ENCODE data around the gene PCBP2.

PCBP2 gene

DNA sequence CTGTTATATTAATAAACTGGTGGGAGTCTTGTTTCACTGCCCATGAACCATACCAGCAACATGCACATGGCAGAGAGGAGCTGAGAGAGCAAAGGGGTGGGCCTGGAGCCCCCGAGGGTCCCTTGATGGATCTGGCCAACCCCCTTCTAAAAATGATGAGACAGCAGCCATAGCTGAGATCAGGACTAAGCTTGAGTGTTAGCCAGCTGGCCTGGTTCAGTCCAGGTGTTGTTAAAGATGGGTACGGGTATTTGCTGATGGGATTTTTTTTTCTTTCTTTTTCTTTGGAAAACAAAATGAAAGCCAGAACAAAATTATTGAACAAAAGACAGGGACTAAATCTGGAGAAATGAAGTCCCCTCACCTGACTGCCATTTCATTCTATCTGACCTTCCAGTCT is 16.0 kb downstream of the PCBP2 start:
- no peak overlapping the region for H3K4me3 ChIP-seq (ENCODE audit: low read depth, low read length)
- DNase-seq (ENCODE audit: low read depth), result no peak
- TF ChIP-seq POLR2A (IDR thresholded peaks at IDR 0.05; ENCODE audit: extremely low read depth, insufficient read length) (no peak), MYC (IDR thresholded peaks at IDR 0.05; ENCODE audit: low read depth, low read length) (no peak)
- TF ChIP-seq, protein P1, sequence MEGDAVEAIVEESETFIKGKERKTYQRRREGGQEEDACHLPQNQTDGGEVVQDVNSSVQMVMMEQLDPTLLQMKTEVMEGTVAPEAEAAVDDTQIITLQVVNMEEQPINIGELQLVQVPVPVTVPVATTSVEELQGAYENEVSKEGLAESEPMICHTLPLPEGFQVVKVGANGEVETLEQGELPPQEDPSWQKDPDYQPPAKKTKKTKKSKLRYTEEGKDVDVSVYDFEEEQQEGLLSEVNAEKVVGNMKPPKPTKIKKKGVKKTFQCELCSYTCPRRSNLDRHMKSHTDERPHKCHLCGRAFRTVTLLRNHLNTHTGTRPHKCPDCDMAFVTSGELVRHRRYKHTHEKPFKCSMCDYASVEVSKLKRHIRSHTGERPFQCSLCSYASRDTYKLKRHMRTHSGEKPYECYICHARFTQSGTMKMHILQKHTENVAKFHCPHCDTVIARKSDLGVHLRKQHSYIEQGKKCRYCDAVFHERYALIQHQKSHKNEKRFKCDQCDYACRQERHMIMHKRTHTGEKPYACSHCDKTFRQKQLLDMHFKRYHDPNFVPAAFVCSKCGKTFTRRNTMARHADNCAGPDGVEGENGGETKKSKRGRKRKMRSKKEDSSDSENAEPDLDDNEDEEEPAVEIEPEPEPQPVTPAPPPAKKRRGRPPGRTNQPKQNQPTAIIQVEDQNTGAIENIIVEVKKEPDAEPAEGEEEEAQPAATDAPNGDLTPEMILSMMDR (IDR thresholded peaks at IDR 0.05; ENCODE audit: low read depth, low read length), result no peak
- TF ChIP-seq, protein P2, sequence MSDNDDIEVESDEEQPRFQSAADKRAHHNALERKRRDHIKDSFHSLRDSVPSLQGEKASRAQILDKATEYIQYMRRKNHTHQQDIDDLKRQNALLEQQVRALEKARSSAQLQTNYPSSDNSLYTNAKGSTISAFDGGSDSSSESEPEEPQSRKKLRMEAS (IDR thresholded peaks at IDR 0.05; ENCODE audit: low read depth, low read length), result no peak

DNA sequence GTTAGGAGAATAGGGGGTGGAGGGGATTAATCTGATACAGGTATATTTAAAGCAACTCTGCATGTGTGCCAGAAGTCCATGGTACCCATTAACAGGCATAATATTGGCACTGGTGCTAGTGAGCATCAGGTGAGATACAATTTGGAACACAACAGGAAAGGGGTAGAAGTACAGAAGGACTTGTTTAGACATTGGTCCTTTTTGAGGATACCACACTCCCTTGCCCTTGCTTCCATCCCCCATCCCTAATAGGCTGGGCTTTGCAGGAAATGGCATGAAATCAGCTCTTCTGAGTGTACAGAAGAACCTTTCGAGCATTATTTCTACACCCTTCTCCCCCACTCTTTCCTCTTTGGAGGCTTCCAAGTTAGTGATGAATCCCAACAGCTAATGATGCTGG is 16.4 kb downstream of the PCBP2 start:
- no peak for TF ChIP-seq POLR2A (IDR thresholded peaks at IDR 0.05; ENCODE audit: extremely low read depth, insufficient read length)
- TF ChIP-seq, protein P1 (IDR thresholded peaks at IDR 0.05; ENCODE audit: low read depth, low read length), result no peak
- TF ChIP-seq, protein P2 (IDR thresholded peaks at IDR 0.05; ENCODE audit: low read depth, low read length), result no peak
- no peak for TF ChIP-seq MYC (IDR thresholded peaks at IDR 0.05; ENCODE audit: low read depth, low read length)
- no peak overlapping the region for H3K4me3 ChIP-seq (ENCODE audit: low read depth, low read length)
- DNase-seq (ENCODE audit: low read depth), result no peak

DNA sequence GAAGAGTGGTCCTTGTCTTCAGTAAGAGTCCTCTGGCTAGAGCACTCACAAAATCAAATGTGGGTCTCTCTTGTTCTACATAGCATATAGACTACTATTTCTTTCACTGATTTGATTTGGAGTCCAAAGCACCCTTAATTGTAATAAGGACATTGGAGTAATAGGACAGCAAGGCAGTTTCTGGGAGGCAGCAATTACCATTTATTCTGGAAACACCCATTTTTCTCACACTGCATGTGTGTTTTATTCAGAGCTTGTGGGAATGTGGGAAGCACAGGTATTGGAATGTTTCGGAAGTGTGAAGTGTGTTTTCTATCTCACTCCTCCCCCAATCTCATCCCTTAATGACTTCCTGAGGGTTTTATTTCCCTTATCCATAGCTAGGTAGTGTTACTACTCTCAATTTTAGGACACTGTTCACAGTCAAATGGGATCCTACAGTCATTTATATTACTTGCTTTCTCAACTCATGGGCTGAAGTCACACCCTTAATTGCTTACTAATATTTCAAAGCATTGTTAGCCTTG is 20.2 kb downstream of the PCBP2 start:
- no peak for DNase-seq (ENCODE audit: low read depth)
- no peak overlapping the region for H3K4me3 ChIP-seq (ENCODE audit: low read depth, low read length)
- TF ChIP-seq MYC (IDR thresholded peaks at IDR 0.05; ENCODE audit: low read depth, low read length), result no peak
- TF ChIP-seq, protein P1 (IDR thresholded peaks at IDR 0.05; ENCODE audit: low read depth, low read length), result no peak
- TF ChIP-seq, protein P2 (IDR thresholded peaks at IDR 0.05; ENCODE audit: low read depth, low read length), result no peak
- no peak for TF ChIP-seq POLR2A (IDR thresholded peaks at IDR 0.05; ENCODE audit: extremely low read depth, insufficient read length)

DNA sequence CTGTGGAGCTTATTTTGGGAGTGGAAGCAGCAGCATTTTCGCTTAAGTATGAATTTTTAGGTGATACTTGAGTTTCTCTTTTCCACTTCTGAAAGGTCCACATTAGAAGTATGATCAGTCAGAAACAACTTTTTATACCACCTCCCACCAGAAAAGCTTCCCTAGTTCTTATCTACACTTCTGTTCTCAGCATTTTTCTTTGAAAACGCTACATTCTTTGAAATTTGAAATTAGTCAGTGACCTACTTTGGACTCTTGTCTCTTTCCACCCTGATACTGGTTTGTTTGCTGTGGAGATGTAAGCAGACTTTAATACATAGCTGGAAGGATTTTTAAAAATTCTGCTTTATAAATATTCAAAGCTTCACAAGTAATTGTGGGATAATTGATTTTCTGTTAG is 22.2 kb downstream of the PCBP2 start:
- TF ChIP-seq, protein P2 (IDR thresholded peaks at IDR 0.05; ENCODE audit: low read depth, low read length), result no peak
- no peak for DNase-seq (ENCODE audit: low read depth)
- H3K4me3 ChIP-seq (ENCODE audit: low read depth, low read length), result no peak overlapping the region

DNA sequence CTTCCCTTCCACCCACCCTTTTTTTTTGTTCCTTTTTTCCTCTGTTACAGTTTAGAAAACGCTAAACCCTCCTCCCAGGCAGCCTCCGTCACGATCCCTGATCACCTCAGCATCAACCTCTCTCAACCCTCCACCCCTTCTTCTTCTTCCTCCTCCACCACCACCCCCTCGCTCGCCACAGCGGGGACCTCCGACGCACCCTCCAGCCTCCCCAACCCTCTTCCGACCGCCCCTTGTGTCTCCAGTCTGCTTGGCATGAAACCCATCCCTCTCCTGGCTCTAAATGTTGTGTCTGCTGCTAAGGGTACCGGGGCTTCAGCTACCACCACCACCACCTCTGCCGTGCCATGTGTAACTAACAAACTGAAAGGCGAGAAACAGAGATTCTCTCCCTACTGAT is 22.9 kb downstream of the PCBP2 start:
- no peak for TF ChIP-seq POLR2A (IDR thresholded peaks at IDR 0.05; ENCODE audit: extremely low read depth, insufficient read length)
- TF ChIP-seq, protein P1 (IDR thresholded peaks at IDR 0.05; ENCODE audit: low read depth, low read length), result no peak
- no peak for TF ChIP-seq MYC (IDR thresholded peaks at IDR 0.05; ENCODE audit: low read depth, low read length)
- TF ChIP-seq, protein P2 (IDR thresholded peaks at IDR 0.05; ENCODE audit: low read depth, low read length), result no peak
- DNase-seq (ENCODE audit: low read depth), result no peak
- no peak overlapping the region for H3K4me3 ChIP-seq (ENCODE audit: low read depth, low read length)

DNA sequence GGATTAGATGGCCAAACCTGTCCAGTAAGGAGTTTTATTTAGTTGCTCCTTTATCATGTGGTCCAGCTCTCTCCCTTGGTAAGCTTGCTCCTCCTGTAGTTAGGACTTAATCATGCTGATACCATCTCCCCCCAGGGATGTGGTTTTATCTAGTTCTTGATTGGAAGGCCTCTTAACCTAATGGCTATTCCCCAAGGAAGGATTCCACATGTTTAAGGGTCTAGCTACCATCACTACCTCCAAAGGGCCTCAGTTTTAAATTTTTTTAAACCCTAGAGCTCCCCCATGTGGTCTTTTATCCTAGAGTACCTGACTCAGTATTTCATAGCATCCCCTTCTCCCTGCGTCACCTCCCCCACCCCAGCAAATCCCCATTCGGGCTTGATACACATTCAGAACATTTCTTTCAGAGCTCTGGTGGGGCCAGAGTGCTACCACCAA is 24.9 kb downstream of the PCBP2 start:
- DNase-seq (ENCODE audit: low read depth), result peak; percentile 54
- H3K4me3 ChIP-seq (ENCODE audit: low read depth, low read length), result no peak overlapping the region
- TF ChIP-seq, protein P2 (IDR thresholded peaks at IDR 0.05; ENCODE audit: low read depth, low read length), result 0 out of 2 replicates have a peak, but pooled peaks have one; percentile 11
- TF ChIP-seq POLR2A (IDR thresholded peaks at IDR 0.05; ENCODE audit: extremely low read depth, insufficient read length), result no peak
- no peak for TF ChIP-seq MYC (IDR thresholded peaks at IDR 0.05; ENCODE audit: low read depth, low read length)
- TF ChIP-seq, protein P1 (IDR thresholded peaks at IDR 0.05; ENCODE audit: low read depth, low read length), result peak; percentile 29

All from NB4 (cell line).